CMK (cell line): ENCODE measurements around the gene BACH2.

Experiments
- DNase-seq: peaks from one replicate; pipeline ENCODE4 v3.0.0-alpha.2; 2010; ENCODE audit warnings: low read depth

Gene BACH2

GRCh38 chr6:90093558-90094073 is 203.0 kb downstream of the BACH2 start:
- no peak for DNase-seq

- no peak for DNase-seq
These were observed 205.8 kb downstream of the BACH2 start for GRCh38 chr6:90090866-90091265.

- DNase-seq = no peak
These were observed 208.6 kb downstream of the BACH2 start for GRCh38 chr6:90088009-90088408.

GRCh38 chr6:90087106-90087833 is 209.4 kb downstream of the BACH2 start:
- DNase-seq = no peak

- DNase-seq = no peak
These were observed 210.1 kb downstream of the BACH2 start for GRCh38 chr6:90086517-90086916.

GRCh38 chr6:90083891-90084290 is 212.8 kb downstream of the BACH2 start:
- DNase-seq = no peak

- no peak for DNase-seq
These were observed 213.8 kb downstream of the BACH2 start for GRCh38 chr6:90082847-90083246.

- DNase-seq = no peak
These were observed 215.7 kb downstream of the BACH2 start for GRCh38 chr6:90080876-90081481.

- no peak for DNase-seq
These were observed 216.8 kb downstream of the BACH2 start for GRCh38 chr6:90079560-90080490.

GRCh38 chr6:90078513-90079289 is 217.9 kb downstream of the BACH2 start:
- DNase-seq = no peak

- DNase-seq = no peak
These were observed 219.9 kb downstream of the BACH2 start for GRCh38 chr6:90076511-90077415.

- no peak for DNase-seq
These were observed 222.3 kb downstream of the BACH2 start for GRCh38 chr6:90074161-90074850.

- no peak for DNase-seq
These were observed 223.6 kb downstream of the BACH2 start for GRCh38 chr6:90072935-90073464.

- DNase-seq = no peak
These were observed 224.1 kb downstream of the BACH2 start for GRCh38 chr6:90072501-90072900.

- no peak for DNase-seq
These were observed 227.7 kb downstream of the BACH2 start for GRCh38 chr6:90068703-90069523.

- DNase-seq = no peak
These were observed 228.4 kb downstream of the BACH2 start for GRCh38 chr6:90068264-90068663.

- no peak for DNase-seq
These were observed 229.9 kb downstream of the BACH2 start for GRCh38 chr6:90066697-90067096.

- DNase-seq = no peak
These were observed 231.5 kb downstream of the BACH2 start for GRCh38 chr6:90065173-90065572.

GRCh38 chr6:90062667-90063066 is 234.0 kb downstream of the BACH2 start:
- DNase-seq = no peak
